HCT116 (cell line): ENCODE results near the gene MTHFSD. TPM values are rescaled to one million over a fixed set of nuclear protein-coding genes. Genes with fewer than 3 reads are reported as not detected.

Experiments used
- ATAC-seq: fragments of 200-7000 bp; cut with Tn5 transposase; 2 replicates; pipeline ENCODE4 v1.9.1; 2020; ENCODE audit warnings: mild to moderate bottlenecking, moderate library complexity
- BruUV-seq: library from RNA; stranded (reverse); fragments of 400-500 nt; replicated peaks from 2 replicates; lab custom pipeline; 2021; lab: Mats Ljungman, UMichigan
- CTCF ChIA-PET: fragments of 300-600 bp; sonication (Branson Sonifier 250); formaldehyde crosslinking; loops from one replicate; lab custom pipeline; 2021; ENCODE audit warnings: antibody characterized with exemption; lab: Charles Lee
- POLR2A ChIA-PET: fragments of 300-600, 350-600 bp; sonication (Branson Sonifier 250); formaldehyde crosslinking; loops from one replicate; lab custom pipeline; 2021; ENCODE audit warnings: antibody characterized with exemption; lab: Charles Lee
- RAD21 ChIA-PET, 2 experiments: fragments of 300-600 bp; sonication (Branson Sonifier 250); formaldehyde crosslinking; loops; one replicate each; lab custom pipeline; 2023; ENCODE audit warnings: low total read pairs in 2 of 2; ENCODE audit not compliant: uncharacterized antibody in 2 of 2, unreplicated experiment in 2 of 2, low non-redundant PET in 1 of 2; lab: Charles Lee
- DNase-seq: peaks from one replicate; pipeline ENCODE4 v3.0.0-alpha.2; 2010; ENCODE audit warnings: low read depth, low spot score
- H2AFZ ChIP-seq: fragments of 200-600 bp; shearing (Covaris generic), sonication (generic); 2 replicates; pipeline ENCODE4 v1.6.1; 2017; ENCODE audit warnings: low read depth, mixed run types, mixed read lengths, antibody characterized with exemption, low read length; ENCODE audit not compliant: poor library complexity, severe bottlenecking
- H3K27ac ChIP-seq: 2 replicates; pipeline ENCODE4 v1.5.1; 2012; ENCODE audit warnings: low read depth, low read length
- H3K27me3 ChIP-seq: fragments of 200-600 bp; sonication (generic); 2 replicates; pipeline ENCODE4 v1.6.1; 2016; ENCODE audit warnings: mixed run types, low read length, mixed read lengths; ENCODE audit not compliant: insufficient read depth
- H3K36me3 ChIP-seq, 2 experiments: fragments of 200-500 bp in 1 of 2; fragments of 200-600 bp in 1 of 2; sonication (Bioruptor generic) in 1 of 2; sonication (generic) in 1 of 2; 2 replicates each; pipeline versions ENCODE4 v1.5.1 to v1.6.1; 2014 to 2016; ENCODE audit warnings: low read length in 2 of 2, inconsistent platforms in 1 of 2, mixed read lengths in 1 of 2, mixed run types in 1 of 2; ENCODE audit not compliant: insufficient read depth in 2 of 2, control insufficient read depth in 1 of 2
- H3K4me1 ChIP-seq, 2 experiments: fragments of 200-600 bp in 1 of 2; sonication (generic) in 1 of 2; 2 replicates each; pipeline versions ENCODE4 v1.5.1 to v1.6.1; 2012 to 2017; ENCODE audit warnings: low read length in 2 of 2, inconsistent platforms in 1 of 2, mild to moderate bottlenecking in 1 of 2, mixed read lengths in 1 of 2, mixed run types in 1 of 2, moderate library complexity in 1 of 2; ENCODE audit not compliant: insufficient read depth in 2 of 2, control insufficient read depth in 1 of 2
- H3K4me2 ChIP-seq: fragments of 200-600 bp; sonication (generic); 2 replicates; pipeline ENCODE4 v1.6.1; 2017; ENCODE audit warnings: mixed run types, low read length, mixed read lengths
- H3K4me3 ChIP-seq, 2 experiments: fragments of 200-600 bp in 1 of 2; sonication (generic) in 1 of 2; replicated peaks in 1 of 2; 2 replicates each; pipeline ENCODE4 v1.5.1; 2011 to 2016; ENCODE audit warnings: low read length in 2 of 2, control low read depth in 1 of 2, low read depth in 1 of 2, mild to moderate bottlenecking in 1 of 2, mixed read lengths in 1 of 2, mixed run types in 1 of 2
- H3K79me2 ChIP-seq: fragments of 200-600 bp; sonication (generic); 2 replicates; pipeline ENCODE4 v1.6.1; 2017; ENCODE audit warnings: mild to moderate bottlenecking, mixed run types, low read length, moderate library complexity, mixed read lengths; ENCODE audit not compliant: insufficient read depth
- H3K9ac ChIP-seq: fragments of 200-600 bp; sonication (generic); 2 replicates; pipeline ENCODE4 v1.6.1; 2016; ENCODE audit warnings: low read length, mixed read lengths
- H3K9me2 ChIP-seq: fragments of 200-600 bp; sonication (generic), shearing (Covaris generic); 2 replicates; pipeline ENCODE4 v1.6.1; 2017; ENCODE audit warnings: mixed run types, mild to moderate bottlenecking, moderate library complexity; ENCODE audit not compliant: insufficient read depth
- H3K9me3 ChIP-seq, 2 experiments: fragments of 200-500 bp in 1 of 2; fragments of 200-600 bp in 1 of 2; sonication (Bioruptor generic) in 1 of 2; sonication (generic) in 1 of 2; 2 replicates each; pipeline ENCODE4 v1.6.1; 2014 to 2017; ENCODE audit warnings: low read length in 2 of 2, mixed read lengths in 2 of 2, inconsistent platforms in 1 of 2, low read depth in 1 of 2, mild to moderate bottlenecking in 1 of 2, mixed run types in 1 of 2, moderate library complexity in 1 of 2; ENCODE audit not compliant: control insufficient read depth in 1 of 2, insufficient read depth in 1 of 2
- H4K20me1 ChIP-seq: fragments of 200-600 bp; sonication (generic), shearing (Covaris generic); 2 replicates; pipeline ENCODE4 v1.6.1; 2017; ENCODE audit warnings: mixed run types, mild to moderate bottlenecking, moderate library complexity; ENCODE audit not compliant: insufficient read depth
- CEBPB ChIP-seq: IDR thresholded peaks from 2 replicates; pipeline ENCODE4 v1.6.1; 2012; ENCODE audit warnings: low read depth
- CTCF ChIP-seq, 3 experiments: fragments of 200-600 bp in 1 of 3; sonication (generic) in 1 of 3; IDR thresholded peaks in 2 of 3; conservative IDR thresholded peaks in 1 of 3; 2 replicates each; pipeline ENCODE4 v1.5.1; 2012 to 2017; ENCODE audit warnings: low read depth in 2 of 3, low read length in 2 of 3, antibody characterized with exemption in 1 of 3, borderline replicate concordance in 1 of 3, control low read depth in 1 of 3, mild to moderate bottlenecking in 1 of 3, mixed read lengths in 1 of 3, mixed run types in 1 of 3, moderate library complexity in 1 of 3; ENCODE audit not compliant: insufficient read depth in 1 of 3
- EGR1 ChIP-seq: IDR thresholded peaks from 2 replicates; pipeline ENCODE4 v1.6.1; 2012; ENCODE audit warnings: low read depth
- ELF1 ChIP-seq: IDR thresholded peaks from 2 replicates; pipeline ENCODE4 v1.6.1; 2012; ENCODE audit warnings: low read depth, borderline replicate concordance
- EZH2 ChIP-seq: fragments of 200-600 bp; sonication (generic); IDR thresholded peaks from 2 replicates; pipeline ENCODE4 v1.6.1; 2017; ENCODE audit warnings: antibody characterized with exemption, mixed run types
- EZH2phosphoT487 ChIP-seq: fragments of 200-600 bp; IDR thresholded peaks from 2 replicates; pipeline ENCODE4 v1.6.1; 2018; ENCODE audit warnings: antibody characterized with exemption, borderline replicate concordance
- JUND ChIP-seq: IDR thresholded peaks from 2 replicates; pipeline ENCODE4 v1.6.1; 2012
- MAX ChIP-seq: IDR thresholded peaks from 2 replicates; pipeline ENCODE4 v1.6.1; 2012
- POLR2A ChIP-seq: IDR thresholded peaks from 2 replicates; pipeline ENCODE4 v1.7.0; 2011; ENCODE audit warnings: borderline replicate concordance; ENCODE audit not compliant: insufficient read depth, insufficient read length; ENCODE audit errors: extremely low read depth
- POLR2AphosphoS5 ChIP-seq: IDR thresholded peaks from 2 replicates; pipeline ENCODE4 v1.6.1; 2011; ENCODE audit warnings: mild to moderate bottlenecking, low read depth, low read length, moderate library complexity
- RAD21 ChIP-seq: IDR thresholded peaks from 2 replicates; pipeline ENCODE4 v1.6.1; 2012; ENCODE audit warnings: low read depth, mild to moderate bottlenecking
- SIN3A ChIP-seq: IDR thresholded peaks from 2 replicates; pipeline ENCODE4 v1.6.1; 2012; ENCODE audit warnings: low read depth
- SP1 ChIP-seq: IDR thresholded peaks from 2 replicates; pipeline ENCODE4 v1.6.1; 2012; ENCODE audit warnings: low read depth
- SRF ChIP-seq: IDR thresholded peaks from 2 replicates; pipeline ENCODE4 v1.6.1; 2012; ENCODE audit warnings: low read depth
- TCF7L2 ChIP-seq: IDR thresholded peaks from 2 replicates; pipeline ENCODE4 v1.7.0; 2011; ENCODE audit warnings: borderline replicate concordance, inconsistent platforms; ENCODE audit not compliant: insufficient read depth, insufficient read length; ENCODE audit errors: extremely low read depth
- YY1 ChIP-seq: IDR thresholded peaks from 2 replicates; pipeline ENCODE4 v1.6.1; 2011; ENCODE audit warnings: low read length, low read depth, moderate library complexity, mild to moderate bottlenecking; ENCODE audit not compliant: insufficient replicate concordance; ENCODE audit errors: extremely low read depth
- ZBTB33 ChIP-seq: IDR thresholded peaks from 2 replicates; pipeline ENCODE4 v1.6.1; 2011; ENCODE audit warnings: mild to moderate bottlenecking, low read length, moderate library complexity; ENCODE audit not compliant: insufficient replicate concordance; ENCODE audit errors: extremely low read depth
- ZNF274 ChIP-seq: fragments of 200-500 bp; sonication (Bioruptor generic); IDR thresholded peaks from 2 replicates; pipeline ENCODE4 v1.6.1; 2014; ENCODE audit warnings: mild to moderate bottlenecking, low read depth, low read length, inconsistent platforms
- intact Hi-C: fragments of 100-400 bp; cut with micrococcal nuclease; formaldehyde crosslinking; loops from 2 replicates; pipeline ENCODE4 v1.10.0; 2022
- total RNA-seq: library from RNA; stranded (reverse); gene quantifications from one replicate; pipeline ENCODE4 v1.2.1, GENCODE V29; 2021; ENCODE audit not compliant: unreplicated experiment

The MTHFSD gene
- total RNA-seq, 1 experiment from 2014 or later, result 33.1 TPM

- TF ChIP-seq ELF1, result no peak
Measured at GRCh38 chr16:86499889-86500707, 54.9 kb downstream of the MTHFSD start (continued).

GRCh38 chr16:86499440-86499786, 55.6 kb downstream of the MTHFSD start:
- ChIA-PET RAD21 (no interaction called here), POLR2A (no interaction called here), CTCF (interaction anchor here (0.6 kb wide), 1 partner anchor 18 kb away, joined by 3 read pairs; no protein-coding TSS in a partner anchor)
- intact Hi-C loops, result no loop called here
- DNase-seq (no peak), ATAC-seq (no peak)
- peaks cover 0 to 5% of the 10 kb centered on the region in 2 experiments; a peak in 1 of 4 replicates for H3K4me1 ChIP-seq
- no peaks in the 10 kb centered on the region for H3K9me2 ChIP-seq
- H3K4me3 ChIP-seq, result no peak overlapping the region
- H4K20me1 ChIP-seq, result no peaks in the 10 kb centered on the region
- no peaks in the 10 kb centered on the region for H3K36me3 ChIP-seq
- H3K9me3 ChIP-seq, result no peaks in the 10 kb centered on the region
- BruUV-seq, result no TSS peak
- H3K27ac ChIP-seq, result no peak overlapping the region
- no peaks in the 10 kb centered on the region for H3K79me2 ChIP-seq
- H3K4me2 ChIP-seq, result no peak overlapping the region
- peaks cover 46% of the 10 kb centered on the region for H3K27me3 ChIP-seq
- H3K9ac ChIP-seq, result no peak overlapping the region
- no peak overlapping the region for H2AFZ ChIP-seq
- TF ChIP-seq TCF7L2, result no peak
- TF ChIP-seq CEBPB, result no peak
- TF ChIP-seq CTCF (IDR thresholded peaks at IDR 0.05 in 2 of 3, conservative IDR thresholded peaks at IDR 0.05 in 1 of 3; ENCODE audit: borderline replicate concordance in 1 of 3, insufficient read depth in 1 of 3, low read depth in 2 of 3, low read length in 2 of 3), result no peak
- TF ChIP-seq EGR1, result no peak
- TF ChIP-seq EZH2, result no peak
- no peak for TF ChIP-seq ZBTB33
- no peak for TF ChIP-seq MAX
- TF ChIP-seq JUND, result no peak
- no peak for TF ChIP-seq ZNF274
- TF ChIP-seq SIN3A, result no peak
- TF ChIP-seq SP1, result no peak
- TF ChIP-seq RAD21, result no peak
- TF ChIP-seq YY1, result no peak
- TF ChIP-seq POLR2A, result no peak
- TF ChIP-seq POLR2AphosphoS5, result no peak
- TF ChIP-seq SRF, result no peak
- no peak for TF ChIP-seq EZH2phosphoT487
